T-helper 17 cell (primary cell): ENCODE results near the gene HSPB9. TPM values are rescaled to one million over a fixed set of nuclear protein-coding genes. Genes with fewer than 3 reads are reported as not detected.

Source experiments
- ATAC-seq: fragments of 150-1000 bp; cut with Tn5 transposase; 2 replicates; pipeline ENCODE4 v1.10.0; 2021; ENCODE audit warnings: mild to moderate bottlenecking, moderate library complexity
- DNase-seq, 3 donors: peaks; one replicate each; pipeline versions ENCODE4 v3.0.0 to v3.0.0-alpha.2; 2020 to 2021
- H3K9me3 ChIP-seq: one replicate; pipeline ENCODE4 v1.7.0; 2013; ENCODE audit warnings: low read length, mild to moderate bottlenecking; ENCODE audit not compliant: control insufficient read depth, poor library complexity, severe bottlenecking
- H3K27ac Mint-ChIP-seq: one replicate; pipeline ENCODE4 v1.8.0; 2022; ENCODE audit warnings: mild to moderate bottlenecking, moderate library complexity, mixed read lengths
- H3K27me3 Mint-ChIP-seq: one replicate; pipeline ENCODE4 v1.8.0; 2022; ENCODE audit warnings: mixed read lengths
- H3K36me3 Mint-ChIP-seq: one replicate; pipeline ENCODE4 v1.8.0; 2022; ENCODE audit warnings: low read depth, mixed read lengths
- H3K4me1 Mint-ChIP-seq: one replicate; pipeline ENCODE4 v1.8.0; 2022; ENCODE audit warnings: mild to moderate bottlenecking, mixed read lengths
- H3K4me3 Mint-ChIP-seq: one replicate; pipeline ENCODE4 v1.8.0; 2022; ENCODE audit warnings: mild to moderate bottlenecking, moderate library complexity, mixed read lengths
- total RNA-seq, 4 donors: library from RNA in 2 of 4; stranded (reverse) in 2 of 4; gene quantifications; one replicate each; pipeline ENCODE4 v1.2.3 and lab custom pipeline; 2022 to 2026

Gene HSPB9
- total RNA-seq, 2 donors from 2014 or later, result not detected

DNA sequence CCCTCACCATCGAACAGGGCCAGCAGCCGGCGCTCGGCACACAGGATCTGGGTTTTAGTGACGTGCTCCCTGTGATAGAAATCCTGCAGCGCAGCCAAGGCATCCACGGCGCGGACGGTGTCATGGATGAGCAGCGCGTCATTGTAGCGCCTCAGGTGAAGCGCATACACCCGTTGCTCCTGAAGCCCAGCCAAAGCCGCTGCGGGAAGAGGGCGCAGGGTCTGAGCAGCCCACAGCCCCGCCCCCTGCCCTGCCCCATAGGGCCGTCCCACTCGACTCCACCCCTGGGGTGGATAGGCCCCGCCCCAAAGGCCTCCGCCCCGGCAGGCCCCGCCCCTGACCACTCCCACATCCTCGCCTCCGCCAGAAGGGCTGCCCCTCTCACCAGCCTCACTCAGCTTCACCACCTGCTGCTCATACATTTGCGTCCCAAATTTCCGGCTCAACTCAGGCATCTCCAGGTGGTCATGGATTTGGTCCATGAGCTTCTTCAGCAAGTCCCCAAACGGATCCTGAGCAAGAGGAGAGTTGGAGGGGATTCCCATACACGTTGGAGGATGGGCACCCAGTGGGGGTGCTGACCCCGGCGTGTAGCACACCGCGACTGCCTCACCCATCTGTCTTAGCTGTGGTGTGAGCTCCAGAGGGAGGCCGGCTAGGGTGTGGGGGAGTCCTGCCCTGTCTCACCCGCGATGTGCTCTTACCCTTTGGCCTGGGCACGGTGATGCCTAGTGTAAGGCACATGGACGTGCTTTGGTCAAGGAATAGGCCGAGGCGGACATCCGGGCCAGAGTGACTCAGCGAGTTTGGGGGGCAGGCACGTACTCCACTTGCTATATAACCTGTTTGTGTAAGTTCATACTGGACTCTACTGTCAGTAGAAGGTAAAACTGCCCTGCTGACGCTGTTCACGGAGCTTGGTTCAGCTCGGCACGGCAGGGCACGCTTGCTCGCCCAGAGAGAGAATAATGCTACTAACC, 14.7 kb upstream of the HSPB9 start:
- ATAC-seq (peak; percentile 89), DNase-seq (peak; percentile 89 to 94 (median 92))
- Mint-ChIP-seq H3K4me1 (peaks cover 20% of the 10 kb centered on the region), H3K27ac (peak overlapping the region; percentile 24), H3K27me3 (no peaks in the 10 kb centered on the region), H3K36me3 (peaks cover 4% of the 10 kb centered on the region), H3K4me3 (peak overlapping the region; percentile 61)
- H3K9me3 ChIP-seq, result no peaks in the 10 kb centered on the region

DNA sequence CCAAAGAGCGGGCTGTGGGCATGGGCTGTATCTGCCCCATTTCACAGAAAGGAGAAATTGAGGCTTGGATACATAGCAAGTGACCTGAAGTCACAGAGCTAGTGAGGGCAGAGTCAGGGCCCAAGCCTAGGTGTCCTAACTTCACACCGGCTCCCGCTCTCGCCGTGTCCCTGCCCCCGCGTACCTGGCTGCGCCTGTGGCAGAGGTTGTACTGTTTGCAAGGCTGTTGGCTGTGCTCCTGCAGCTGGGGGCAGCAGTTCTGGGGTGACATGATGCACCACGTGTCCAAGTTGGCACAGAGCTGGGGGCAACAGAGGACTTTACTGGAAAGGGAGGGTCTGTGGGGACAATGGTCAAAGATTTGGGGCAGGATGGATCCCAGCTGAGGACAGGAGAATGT, 13.5 kb upstream of the HSPB9 start:
- no peak overlapping the region for H3K4me3 Mint-ChIP-seq
- ATAC-seq (no peak), DNase-seq (no peak)
- no peaks in the 10 kb centered on the region for H3K9me3 ChIP-seq
- no peaks in the 10 kb centered on the region for H3K27me3 Mint-ChIP-seq
- H3K36me3 Mint-ChIP-seq, result peaks cover 4% of the 10 kb centered on the region
- no peak overlapping the region for H3K27ac Mint-ChIP-seq
- peaks cover 20% of the 10 kb centered on the region for H3K4me1 Mint-ChIP-seq

GRCh38 chr17:42110301-42111264, 12.0 kb upstream of the HSPB9 start:
- no peaks in the 10 kb centered on the region for H3K9me3 ChIP-seq
- DNase-seq, result no peak

GRCh38 chr17:42111265-42111636, 11.4 kb upstream of the HSPB9 start:
- peaks cover 20% of the 10 kb centered on the region for H3K4me1 Mint-ChIP-seq
- no peak overlapping the region for H3K27ac Mint-ChIP-seq
- H3K27me3 Mint-ChIP-seq, result no peaks in the 10 kb centered on the region
- H3K36me3 Mint-ChIP-seq, result peaks cover 4% of the 10 kb centered on the region
- no peak for ATAC-seq
- DNase-seq, result no peak
- no peaks in the 10 kb centered on the region for H3K9me3 ChIP-seq
- peak overlapping the region; percentile 33 for H3K4me3 Mint-ChIP-seq

More at GRCh38 chr17:42110301-42111264, 12.0 kb upstream of the HSPB9 start:
- peaks cover 4% of the 10 kb centered on the region for H3K36me3 Mint-ChIP-seq
- peaks cover 21% of the 10 kb centered on the region for H3K4me1 Mint-ChIP-seq
- H3K27ac Mint-ChIP-seq, result no peak overlapping the region
- peak overlapping the region; percentile 61 for H3K4me3 Mint-ChIP-seq
- no peak for ATAC-seq
- no peaks in the 10 kb centered on the region for H3K27me3 Mint-ChIP-seq

DNA sequence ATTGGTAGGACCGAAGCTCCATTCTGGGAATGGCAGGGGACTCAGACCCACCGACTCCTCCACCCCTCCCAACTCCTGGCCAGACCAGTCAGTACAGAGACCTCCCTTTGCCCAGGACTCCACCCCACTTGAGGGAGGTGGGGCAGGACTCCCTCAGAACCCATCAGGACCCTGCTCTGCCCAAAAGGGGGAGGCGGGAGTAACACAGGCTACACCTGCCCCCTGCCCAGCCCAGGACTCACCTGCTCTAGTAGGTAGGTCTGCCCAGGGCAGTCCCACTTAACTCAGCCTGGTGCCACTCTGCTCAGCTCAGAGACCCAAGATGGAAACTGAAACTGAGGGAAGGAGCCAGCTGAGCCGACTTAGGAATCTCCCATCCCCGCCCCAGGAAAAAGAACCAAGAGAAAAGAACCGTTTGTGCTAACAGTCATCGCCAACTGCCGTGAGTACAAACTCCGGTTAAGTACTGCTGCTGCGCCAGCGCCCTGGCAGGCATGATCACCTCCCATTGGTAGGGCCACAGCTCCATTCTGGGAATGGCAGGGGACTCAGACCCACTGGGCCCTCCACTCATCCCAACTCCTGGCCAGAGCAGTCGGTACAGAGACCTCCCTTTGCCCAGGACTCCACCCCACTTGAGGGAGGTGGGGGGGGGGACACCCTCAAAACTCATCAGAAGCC, 10.6 kb upstream of the HSPB9 start:
- Mint-ChIP-seq H3K27ac (peak overlapping the region; percentile 90), H3K4me1 (peaks cover 25% of the 10 kb centered on the region), H3K4me3 (peak overlapping the region; percentile 89), H3K36me3 (peaks cover 4% of the 10 kb centered on the region), H3K27me3 (no peaks in the 10 kb centered on the region)
- ATAC-seq (peak; percentile 6), DNase-seq (no peak)
- no peaks in the 10 kb centered on the region for H3K9me3 ChIP-seq

DNA sequence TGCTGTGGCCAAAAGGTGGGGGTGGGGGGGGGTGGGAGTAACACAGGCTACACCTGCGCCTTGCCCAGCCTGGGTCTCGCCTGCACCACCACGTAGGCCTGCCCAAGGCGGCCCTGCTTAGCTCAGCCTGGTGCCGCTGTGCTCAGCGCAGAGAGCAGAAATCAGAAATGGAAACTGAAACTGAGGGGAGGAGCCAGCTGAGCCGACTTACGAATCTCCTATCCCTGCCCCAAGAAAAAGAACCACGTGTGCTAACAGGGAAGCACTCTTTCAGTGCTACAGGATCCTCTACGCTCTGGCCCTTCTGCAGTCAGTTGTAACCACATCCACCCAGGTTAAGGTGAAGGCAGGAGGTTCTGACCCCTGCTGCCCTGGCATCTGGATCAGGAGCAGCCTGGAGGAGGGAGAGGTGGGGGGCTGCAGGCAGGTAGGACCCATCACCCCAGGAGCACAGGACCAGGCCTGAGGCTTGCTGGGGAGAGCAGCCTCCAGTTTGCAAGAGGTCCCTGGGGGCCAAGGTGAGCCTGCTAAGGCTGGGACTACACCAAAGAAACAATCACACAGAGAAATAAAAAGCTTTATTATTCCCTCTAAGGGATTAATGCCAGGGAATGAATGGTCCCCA, 9.9 kb upstream of the HSPB9 start, which contains the start of gene DHX58:
Gene DHX58 (minus strand): TSS at position 163 of the 625 bp plus-strand sequence. CDS start 822 bp downstream, outside the sequence.
- DNase-seq (peak; percentile 57 to 65 (median 58)), ATAC-seq (peak; percentile 84)
- peaks cover 4% of the 10 kb centered on the region for H3K36me3 Mint-ChIP-seq
- H3K4me3 Mint-ChIP-seq, result peak within 1 kb of the TSS; percentile 89
- no peaks in the 10 kb centered on the region for H3K9me3 ChIP-seq
- peak within 1 kb of the TSS; percentile 90 for H3K27ac Mint-ChIP-seq
- H3K27me3 Mint-ChIP-seq, result no peaks in the 10 kb centered on the region
- peaks cover 27% of the 10 kb centered on the region for H3K4me1 Mint-ChIP-seq

DNA sequence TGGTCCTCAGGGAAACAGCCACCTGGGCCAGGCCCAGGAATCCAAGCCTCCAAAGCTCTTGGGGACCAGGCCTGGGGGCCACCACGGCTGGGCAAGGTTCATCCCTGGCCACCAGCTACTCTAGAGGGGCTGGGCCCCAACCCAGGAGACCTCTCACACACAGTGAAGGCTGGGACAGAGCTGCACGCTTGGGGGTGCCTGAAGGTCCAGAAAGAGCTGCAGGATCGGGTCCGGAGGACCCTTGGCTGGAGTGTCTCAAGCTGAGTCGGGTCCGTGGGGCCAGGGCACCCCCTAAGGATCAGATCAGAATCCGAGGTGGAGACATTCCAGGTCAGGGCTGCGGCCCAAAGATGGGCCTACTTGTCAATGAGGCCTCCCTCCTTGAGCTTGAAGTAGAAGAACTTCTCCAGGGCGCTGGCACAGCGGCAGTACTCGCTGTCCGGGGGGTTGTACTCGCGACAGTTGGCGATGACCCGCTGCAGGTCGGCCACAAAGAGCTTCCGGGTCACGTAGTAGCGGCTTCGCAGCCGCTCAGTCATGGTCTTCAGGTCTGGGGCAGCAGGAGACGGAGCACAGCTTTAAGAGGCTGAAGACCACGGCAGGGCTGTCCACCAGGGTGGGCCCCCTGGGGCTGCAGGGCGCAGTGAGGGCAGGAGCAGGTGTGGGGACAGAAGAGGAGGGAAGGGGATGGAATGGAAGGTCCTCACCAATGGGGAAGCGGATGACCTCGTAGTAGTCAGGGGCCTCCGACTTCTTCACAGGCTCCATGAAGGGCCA, 9.1 kb upstream of the HSPB9 start:
- no peak for ATAC-seq
- no peak for DNase-seq
- H3K4me3 Mint-ChIP-seq, result no peak overlapping the region
- no peaks in the 10 kb centered on the region for H3K27me3 Mint-ChIP-seq
- peaks cover 4% of the 10 kb centered on the region for H3K36me3 Mint-ChIP-seq
- H3K4me1 Mint-ChIP-seq, result peaks cover 28% of the 10 kb centered on the region
- no peaks in the 10 kb centered on the region for H3K9me3 ChIP-seq
- peak overlapping the region; percentile 90 for H3K27ac Mint-ChIP-seq

DNA sequence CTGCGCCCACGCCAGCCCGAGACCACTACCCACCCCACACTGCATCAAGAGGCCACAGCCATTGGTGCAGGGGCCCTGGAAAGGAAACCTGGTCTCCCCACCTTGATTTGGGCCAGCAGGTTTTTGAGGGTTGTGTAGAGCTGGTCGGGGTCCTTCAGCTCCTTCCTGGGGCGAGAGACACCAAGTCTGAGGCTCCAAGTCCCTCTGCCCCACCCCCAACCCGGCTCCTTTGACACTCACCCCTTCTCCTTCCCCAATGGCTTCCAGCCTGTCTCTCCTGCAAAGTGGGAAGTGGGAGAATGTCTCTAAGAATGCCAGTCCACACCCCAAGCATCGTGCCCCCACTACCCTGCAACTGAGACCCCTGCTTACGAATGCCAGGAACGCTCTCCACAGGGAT, 8.5 kb upstream of the HSPB9 start:
- Mint-ChIP-seq H3K27ac (no peak overlapping the region), H3K27me3 (no peaks in the 10 kb centered on the region), H3K4me3 (no peak overlapping the region), H3K36me3 (peaks cover 4% of the 10 kb centered on the region), H3K4me1 (peaks cover 31% of the 10 kb centered on the region)
- DNase-seq, result no peak
- H3K9me3 ChIP-seq, result no peaks in the 10 kb centered on the region
- ATAC-seq, result no peak

GRCh38 chr17:42116705-42117396, 5.8 kb upstream of the HSPB9 start:
- Mint-ChIP-seq H3K27ac (peak overlapping the region; percentile 72), H3K4me1 (peaks cover 25% of the 10 kb centered on the region), H3K36me3 (no peaks in the 10 kb centered on the region), H3K4me3 (no peak overlapping the region), H3K27me3 (no peaks in the 10 kb centered on the region)
- peak; percentile 48 for ATAC-seq
- DNase-seq, result peak; percentile 58 to 82 (median 68)
- no peaks in the 10 kb centered on the region for H3K9me3 ChIP-seq

GRCh38 chr17:42117397-42118125, 5.0 kb upstream of the HSPB9 start:
- no peak overlapping the region for H3K4me3 Mint-ChIP-seq
- H3K4me1 Mint-ChIP-seq, result peaks cover 21% of the 10 kb centered on the region
- H3K36me3 Mint-ChIP-seq, result no peaks in the 10 kb centered on the region
- no peak for DNase-seq
- H3K9me3 ChIP-seq, result no peaks in the 10 kb centered on the region
- no peaks in the 10 kb centered on the region for H3K27me3 Mint-ChIP-seq
- H3K27ac Mint-ChIP-seq, result peak overlapping the region; percentile 72
- ATAC-seq, result no peak

GRCh38 chr17:42118126-42118510, 4.5 kb upstream of the HSPB9 start:
- Mint-ChIP-seq H3K27ac (peak overlapping the region; percentile 59), H3K27me3 (no peaks in the 10 kb centered on the region), H3K4me1 (peaks cover 17% of the 10 kb centered on the region), H3K4me3 (no peak overlapping the region), H3K36me3 (no peaks in the 10 kb centered on the region)
- DNase-seq (no peak), ATAC-seq (no peak)
- no peaks in the 10 kb centered on the region for H3K9me3 ChIP-seq
